CD4-positive, alpha-beta T cell treated with Interleukin-6 at 100 ng/mL for 8 hours (primary cell): ENCODE measurements around the gene C2CD4D.
"Not testable (repeated sequence)": the region's sequence is repeated elsewhere in the genome, so short reads cannot be mapped to it uniquely, and the experiment has no call there.

ENCODE experiments used
- DNase-seq: peaks from one replicate; pipeline ENCODE4 v3.0.0-alpha.2; 2020; ENCODE audit warnings: mixed read lengths, low spot score

C2CD4D gene

GRCh38 chr1:151858886-151859665 lies 19.5 kb upstream of the C2CD4D start:
- no peak for DNase-seq

- no peak for DNase-seq
Observed at GRCh38 chr1:151858030-151858746, 18.6 kb upstream of the C2CD4D start.

- DNase-seq, result no peak
Observed at GRCh38 chr1:151855933-151856332, 16.3 kb upstream of the C2CD4D start.

GRCh38 chr1:151855516-151855915 lies 15.9 kb upstream of the C2CD4D start:
- not testable (repeated sequence) for DNase-seq

GRCh38 chr1:151854658-151855057 lies 15.0 kb upstream of the C2CD4D start:
- no peak for DNase-seq

- no peak for DNase-seq
Observed at GRCh38 chr1:151853411-151853943, 13.9 kb upstream of the C2CD4D start, which contains the start of gene THEM5. TSS of gene THEM5 (minus strand) at chr1:151853712. CDS start at chr1:151853565, 147 bp downstream.

- no peak for DNase-seq
Observed at GRCh38 chr1:151852733-151853132, 13.1 kb upstream of the C2CD4D start.

GRCh38 chr1:151851886-151852285 lies 12.3 kb upstream of the C2CD4D start:
- DNase-seq, result no peak

GRCh38 chr1:151849871-151850270 lies 10.3 kb upstream of the C2CD4D start:
- DNase-seq, result no peak

- DNase-seq, result no peak
Observed at GRCh38 chr1:151849126-151849525, 9.5 kb upstream of the C2CD4D start.

GRCh38 chr1:151847867-151848596 lies 8.4 kb upstream of the C2CD4D start:
- no peak for DNase-seq

GRCh38 chr1:151846686-151847237 lies 7.1 kb upstream of the C2CD4D start:
- no peak for DNase-seq

GRCh38 chr1:151846062-151846568 lies 6.5 kb upstream of the C2CD4D start:
- no peak for DNase-seq

GRCh38 chr1:151843398-151843797 lies 3.8 kb upstream of the C2CD4D start:
- DNase-seq, result no peak

GRCh38 chr1:151841141-151841540 lies 1.5 kb upstream of the C2CD4D start:
- DNase-seq, result no peak

- DNase-seq, result no peak
Observed at GRCh38 chr1:151840421-151840820, 801 bp upstream of the C2CD4D start.

GRCh38 chr1:151839082-151839412 lies 573 bp downstream of the C2CD4D start:
- no peak for DNase-seq

- DNase-seq, result no peak
Observed at GRCh38 chr1:151838222-151839081, 1.2 kb downstream of the C2CD4D start.

GRCh38 chr1:151837884-151838221 lies 1.8 kb downstream of the C2CD4D start:
- no peak for DNase-seq

- DNase-seq, result peak; percentile 45
Observed at GRCh38 chr1:151837197-151837596, 2.4 kb downstream of the C2CD4D start.

- DNase-seq, result no peak
Observed at GRCh38 chr1:151835596-151835995, 4.0 kb downstream of the C2CD4D start.
